Measurements from ENCODE around the gene PTK6. TPM values are rescaled to one million over a fixed set of nuclear protein-coding genes. Genes with fewer than 3 reads are reported as not detected.
"Not testable (repeated sequence)": the region's sequence is repeated elsewhere in the genome, so short reads cannot be mapped to it uniquely, and the experiment has no call there.

Gene PTK6
- polyA plus RNA-seq (ENCODE audit: insufficient read depth in 1 of 5, insufficient read length in 5 of 5, low replicate concordance in 1 of 5) = under 1 TPM; 0.43 to 0.82 (median 0.55) TPM
- long read RNA-seq, donor 1 = 0 reads
- long read RNA-seq, donor 2 = 0 reads
- long read RNA-seq, donor 3 = 0 reads
- long read RNA-seq, donor 4 = 0 reads
- long read RNA-seq, donor 5 = 0 reads
- long read RNA-seq, donor 6 = 0 reads
- long read RNA-seq, donor 7 = 0 reads
- long read RNA-seq, donor 8 = 0 reads

- DNase-seq = no peak
Observed at GRCh38 chr20:63536997-63537524, at the start of gene PTK6. Gene PTK6, minus strand, starts transcription at chr20:63537376. Its CDS starts 62 bp downstream, at chr20:63537314.

GRCh38 chr20:63586797-63587196, 49.6 kb upstream of the PTK6 start:
- DNase-seq = no peak

- no peak for DNase-seq
Observed at GRCh38 chr20:63585616-63586565, 48.7 kb upstream of the PTK6 start.

- no peak for DNase-seq
Observed at GRCh38 chr20:63582382-63583063, 45.3 kb upstream of the PTK6 start.

- DNase-seq = no peak
Observed at GRCh38 chr20:63580796-63581461, 43.8 kb upstream of the PTK6 start.

GRCh38 chr20:63579017-63579694, 42.0 kb upstream of the PTK6 start:
- no peak for DNase-seq

- DNase-seq = no peak
Observed at GRCh38 chr20:63578224-63579016, 41.2 kb upstream of the PTK6 start.

- DNase-seq = no peak
Observed at GRCh38 chr20:63577317-63577894, 40.2 kb upstream of the PTK6 start.

- no peak for DNase-seq
Observed at GRCh38 chr20:63576311-63576710, 39.1 kb upstream of the PTK6 start.

GRCh38 chr20:63574829-63575743, 37.9 kb upstream of the PTK6 start:
- no peak for DNase-seq

GRCh38 chr20:63574156-63574828, 37.1 kb upstream of the PTK6 start, which contains the start of gene HELZ2:
Gene HELZ2, minus strand, starts transcription at chr20:63574239. Its CDS starts 1,854 bp downstream, at chr20:63572385.
- DNase-seq = peak; percentile 68 to 72

GRCh38 chr20:63573647-63574131, 36.5 kb upstream of the PTK6 start:
- no peak for DNase-seq

- no peak for DNase-seq
Observed at GRCh38 chr20:63572788-63573646, 35.8 kb upstream of the PTK6 start.

- DNase-seq = no peak
Observed at GRCh38 chr20:63572071-63572787, 35.1 kb upstream of the PTK6 start.

- DNase-seq = not testable (repeated sequence)
Observed at GRCh38 chr20:63571087-63571478, 33.9 kb upstream of the PTK6 start.
